Measurements from ENCODE around the gene RARG. TPM values are rescaled to one million over a fixed set of nuclear protein-coding genes. Genes with fewer than 3 reads are reported as not detected.

RARG gene
- total and polyA plus RNA-seq, 2 donors (not counting 1 experiment from before 2014, with no cell fraction given) = 8.8 to 15.0 TPM

- TF ChIP-seq CTCF (IDR thresholded peaks at IDR 0.05) = no peak
- TF ChIP-seq EZH2 (IDR thresholded peaks at IDR 0.05; ENCODE audit: borderline replicate concordance, insufficient read depth, low read depth, low read length, poor library complexity, severe bottlenecking) = no peak
- Histone ChIP-seq H3K4me2 (replicated peaks; ENCODE audit: low read depth, low read length, poor library complexity, severe bottlenecking) (no peak overlapping the region), H3K4me3 (ENCODE audit: control extremely low read depth in 1 of 5, extremely low read depth in 1 of 5, insufficient read depth in 1 of 5, low read depth in 2 of 5, low read length in 4 of 5) (no peak overlapping the region), H3K27me3 (replicated peaks in 1 of 4; ENCODE audit: control extremely low read depth in 1 of 4, control insufficient read depth in 3 of 4, insufficient read depth in 4 of 4, low read length in 3 of 4) (peaks cover 0 to 4% (median 0%) of the 10 kb centered on the region in 4 experiments), H3K4me1 (ENCODE audit: control insufficient read depth in 2 of 2, insufficient read depth in 2 of 2, low read length in 2 of 2) (peaks cover 7% of the 10 kb centered on the region in 2 donors), H3K9me3 (ENCODE audit: control extremely low read depth in 1 of 3, control insufficient read depth in 2 of 3, insufficient read depth in 1 of 3, low read length in 2 of 3) (no peaks in the 10 kb centered on the region), H3K36me3 (replicated peaks in 1 of 2; ENCODE audit: control extremely low read depth in 1 of 2, control insufficient read depth in 1 of 2, extremely low read depth in 1 of 2, insufficient read depth in 2 of 2, low read length in 1 of 2) (no peaks in the 10 kb centered on the region), H3K27ac (ENCODE audit: low read length in 2 of 2) (no peak overlapping the region), H4K20me1 (ENCODE audit: control insufficient read depth, insufficient read depth, low read length, poor library complexity, severe bottlenecking) (no peaks in the 10 kb centered on the region), H3K9ac (ENCODE audit: low read length) (no peak overlapping the region), H2AFZ (ENCODE audit: insufficient read depth, low read depth, low read length, poor library complexity, severe bottlenecking) (no peak overlapping the region), H3K79me2 (ENCODE audit: control insufficient read depth, insufficient read depth, low read length) (no peaks in the 10 kb centered on the region)
- Mint-ChIP-seq H3K4me1 (peaks cover 11% of the 10 kb centered on the region), H3K9me3 (ENCODE audit: insufficient read depth) (no peaks in the 10 kb centered on the region), H3K27me3 (peaks cover 8% of the 10 kb centered on the region), H3K27ac (no peak overlapping the region), H3K4me3 (no peak overlapping the region)
- WGBS (ENCODE audit: insufficient coverage) = 100% methylated on average over 1 of the region's 3 CpGs
- ChIA-PET POLR2A (interaction anchor here (0.5 kb wide), 1 partner anchor 13 kb away, joined by 3 read pairs; no protein-coding TSS in a partner anchor), CTCF (interaction anchor here (1.4 to 2.0 kb wide), 2 partner anchors 22 to 31 kb away, joined by 6 read pairs; no protein-coding TSS in a partner anchor)
- DNase-seq (no peak), ATAC-seq (ENCODE audit: low read depth) (no peak)
- intact Hi-C loops (cut with micrococcal nuclease) = no loop called here
Measured at GRCh38 chr12:53245286-53245685, 13.3 kb upstream of the RARG start.

GRCh38 chr12:53244337-53244736 is 12.3 kb upstream of the RARG start:
- intact Hi-C loops (cut with micrococcal nuclease) = no loop called here
- POLR2A ChIA-PET = no interaction called here
- 80% methylated on average over 1 of the region's 1 CpG for WGBS (ENCODE audit: insufficient coverage)
- no peaks in the 10 kb centered on the region for H3K9me3 Mint-ChIP-seq (ENCODE audit: insufficient read depth)
- H3K4me3 Mint-ChIP-seq = no peak overlapping the region
- ATAC-seq (ENCODE audit: low read depth) (no peak), DNase-seq (no peak)
- H3K79me2 ChIP-seq (ENCODE audit: control insufficient read depth, insufficient read depth, low read length) = no peaks in the 10 kb centered on the region
- peaks cover 16% of the 10 kb centered on the region for H3K4me1 Mint-ChIP-seq
- H4K20me1 ChIP-seq (ENCODE audit: control insufficient read depth, insufficient read depth, low read length, poor library complexity, severe bottlenecking) = no peaks in the 10 kb centered on the region
- H3K9ac ChIP-seq (ENCODE audit: low read length) = no peak overlapping the region
- no peak overlapping the region for H3K27ac ChIP-seq (ENCODE audit: low read length in 2 of 2)
- H3K9me3 ChIP-seq (ENCODE audit: control extremely low read depth in 1 of 3, control insufficient read depth in 2 of 3, insufficient read depth in 1 of 3, low read length in 2 of 3) = no peaks in the 10 kb centered on the region
- H3K4me1 ChIP-seq (ENCODE audit: control insufficient read depth in 2 of 2, insufficient read depth in 2 of 2, low read length in 2 of 2) = peaks cover 9 to 14% of the 10 kb centered on the region in 2 donors
- H2AFZ ChIP-seq (ENCODE audit: insufficient read depth, low read depth, low read length, poor library complexity, severe bottlenecking) = no peak overlapping the region
- peaks cover 8% of the 10 kb centered on the region for H3K27me3 Mint-ChIP-seq
- no peak overlapping the region for H3K4me3 ChIP-seq (ENCODE audit: control extremely low read depth in 1 of 5, extremely low read depth in 1 of 5, insufficient read depth in 1 of 5, low read depth in 2 of 5, low read length in 4 of 5)
- no peaks in the 10 kb centered on the region for H3K36me3 ChIP-seq (replicated peaks in 1 of 2; ENCODE audit: control extremely low read depth in 1 of 2, control insufficient read depth in 1 of 2, extremely low read depth in 1 of 2, insufficient read depth in 2 of 2, low read length in 1 of 2)
- H3K4me2 ChIP-seq (replicated peaks; ENCODE audit: low read depth, low read length, poor library complexity, severe bottlenecking) = no peak overlapping the region
- no peak overlapping the region for H3K27ac Mint-ChIP-seq
- no peak for TF ChIP-seq CTCF (IDR thresholded peaks at IDR 0.05)
- no peak for TF ChIP-seq EZH2 (IDR thresholded peaks at IDR 0.05; ENCODE audit: borderline replicate concordance, insufficient read depth, low read depth, low read length, poor library complexity, severe bottlenecking)
- H3K27me3 ChIP-seq (replicated peaks in 1 of 4; ENCODE audit: control extremely low read depth in 1 of 4, control insufficient read depth in 3 of 4, insufficient read depth in 4 of 4, low read length in 3 of 4) = peaks cover 0 to 4% (median 0%) of the 10 kb centered on the region in 4 experiments
- CTCF ChIA-PET = interaction anchor here (1.4 to 2.0 kb wide), 4 partner anchors 23 to 43 kb away, joined by 5 to 6 read pairs (median 6); no protein-coding TSS in a partner anchor

Data from B cell (primary cell).